HG03108 (cell line): ENCODE measurements around the gene PSMD4.
"Not testable (repeated sequence)": the region's sequence is repeated elsewhere in the genome, so short reads cannot be mapped to it uniquely, and the experiment has no call there.

Experiments used
- ATAC-seq: cut with Tn5 transposase; IDR thresholded peaks from one replicate; pipeline ENCODE4 v1.9.1; 2021; ENCODE audit warnings: moderate library complexity; ENCODE audit not compliant: unreplicated experiment

PSMD4 gene

DNA sequence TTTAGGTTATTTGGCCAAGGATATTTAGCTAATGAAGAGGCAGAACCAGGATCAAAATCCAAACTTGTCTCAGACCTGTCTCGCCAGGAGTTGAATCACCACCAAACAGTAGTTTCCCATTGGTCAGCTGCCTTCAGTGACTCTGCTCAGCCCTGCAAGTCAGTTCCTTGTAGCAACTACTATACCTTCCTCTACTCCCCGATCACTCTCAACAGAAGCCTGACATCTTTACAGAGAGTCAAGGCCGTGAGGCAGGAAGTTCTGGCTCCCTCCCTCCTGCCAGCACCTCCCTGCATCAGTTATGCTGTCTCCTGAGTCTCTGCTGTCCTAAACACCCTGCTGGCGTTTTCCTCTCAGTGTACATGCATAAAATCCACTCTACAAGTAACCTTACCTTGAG is 13.2 kb downstream of the PSMD4 start:
- ATAC-seq: no peak

DNA sequence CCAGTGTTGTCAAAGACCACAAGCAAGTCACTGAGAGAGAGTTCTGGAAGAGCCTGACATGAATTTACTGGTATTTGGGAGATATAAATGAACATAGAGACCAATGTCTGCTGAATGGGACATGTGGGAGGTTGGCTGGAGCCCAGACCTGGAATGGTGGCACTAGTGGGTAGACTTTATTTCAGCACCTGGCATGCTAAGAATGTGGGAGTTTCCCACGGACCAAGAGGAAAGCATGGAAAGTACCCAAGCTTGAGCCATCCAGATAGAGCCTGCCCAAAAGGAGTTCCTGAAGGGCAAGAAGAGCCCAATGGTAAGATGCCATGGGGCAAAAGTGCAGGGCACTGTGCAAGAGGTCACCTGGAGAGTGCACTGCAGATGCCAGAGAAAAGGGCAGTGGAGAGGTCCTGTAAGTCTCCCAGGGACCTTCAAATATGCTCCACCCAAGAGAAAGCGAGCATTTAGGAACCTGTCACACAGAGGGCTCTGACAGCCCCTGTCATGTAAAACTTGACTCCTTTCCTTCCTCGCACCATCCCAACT is 19.5 kb downstream of the PSMD4 start:
- no peak for ATAC-seq

GRCh38 chr1:151275341-151275740 is 20.8 kb downstream of the PSMD4 start:
- ATAC-seq: not testable (repeated sequence)

DNA sequence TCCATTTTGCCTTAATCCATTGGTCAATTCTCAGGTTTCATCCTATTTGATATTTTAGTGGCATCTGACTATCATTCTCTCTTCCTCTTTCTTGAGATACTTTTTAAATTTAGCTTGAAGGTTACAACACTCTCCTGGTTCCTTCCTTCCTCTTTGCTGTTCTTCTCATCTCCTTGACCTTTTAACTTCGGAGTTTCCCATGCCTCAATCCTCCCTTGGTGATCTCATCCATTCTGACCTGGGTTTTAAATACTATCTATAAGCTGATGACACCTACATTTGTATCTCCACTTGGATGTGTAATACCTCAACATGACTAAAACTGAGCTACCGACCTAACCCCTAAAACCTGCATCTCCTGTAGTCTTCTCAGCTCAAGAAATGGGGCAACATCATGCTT is 22.7 kb downstream of the PSMD4 start:
- no peak for ATAC-seq

DNA sequence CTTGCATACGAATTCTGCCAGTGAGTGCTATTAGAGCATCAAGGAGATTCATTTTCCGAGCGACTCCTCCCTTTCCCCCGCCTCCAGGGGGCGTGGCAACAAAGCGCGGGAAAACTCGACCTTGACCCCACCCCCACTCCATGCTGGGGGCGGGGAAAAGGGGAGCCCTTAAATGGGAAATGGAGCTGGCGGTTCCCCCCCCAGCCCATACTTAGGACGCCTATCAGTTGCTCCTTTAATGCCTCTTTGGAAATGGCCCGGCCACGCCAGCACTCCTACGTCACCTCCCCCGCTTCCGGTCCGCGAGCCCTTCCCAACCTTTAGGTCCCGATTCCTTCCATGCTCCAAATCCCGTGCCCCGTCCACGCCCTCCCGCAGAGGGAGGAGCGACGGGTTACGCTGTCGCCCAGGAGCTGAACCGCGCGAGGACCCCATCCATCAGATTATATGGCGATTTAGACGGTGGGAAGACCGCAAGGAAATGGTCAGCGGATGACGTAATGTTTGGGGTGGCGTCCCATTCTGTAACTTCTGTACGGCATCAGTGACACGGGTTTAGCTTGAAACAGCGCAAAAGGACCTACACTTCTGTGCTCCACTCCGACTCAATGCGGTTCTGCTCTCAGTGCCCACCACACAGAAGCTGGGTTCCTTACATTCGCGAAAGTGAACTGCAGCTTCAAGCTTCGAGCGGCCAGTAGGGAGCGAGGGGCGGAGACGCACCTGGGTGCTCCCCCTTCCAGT is 26.9 kb downstream of the PSMD4 start:
- peak; percentile 35 for ATAC-seq

- ATAC-seq: peak; percentile 89
These were observed 27.7 kb downstream of the PSMD4 start, which contains the start of gene ZNF687 for GRCh38 chr1:151281969-151282882. ZNF687 (plus strand) TSS chr1:151282299; CDS start chr1:151286292, 3,993 bp downstream.

DNA sequence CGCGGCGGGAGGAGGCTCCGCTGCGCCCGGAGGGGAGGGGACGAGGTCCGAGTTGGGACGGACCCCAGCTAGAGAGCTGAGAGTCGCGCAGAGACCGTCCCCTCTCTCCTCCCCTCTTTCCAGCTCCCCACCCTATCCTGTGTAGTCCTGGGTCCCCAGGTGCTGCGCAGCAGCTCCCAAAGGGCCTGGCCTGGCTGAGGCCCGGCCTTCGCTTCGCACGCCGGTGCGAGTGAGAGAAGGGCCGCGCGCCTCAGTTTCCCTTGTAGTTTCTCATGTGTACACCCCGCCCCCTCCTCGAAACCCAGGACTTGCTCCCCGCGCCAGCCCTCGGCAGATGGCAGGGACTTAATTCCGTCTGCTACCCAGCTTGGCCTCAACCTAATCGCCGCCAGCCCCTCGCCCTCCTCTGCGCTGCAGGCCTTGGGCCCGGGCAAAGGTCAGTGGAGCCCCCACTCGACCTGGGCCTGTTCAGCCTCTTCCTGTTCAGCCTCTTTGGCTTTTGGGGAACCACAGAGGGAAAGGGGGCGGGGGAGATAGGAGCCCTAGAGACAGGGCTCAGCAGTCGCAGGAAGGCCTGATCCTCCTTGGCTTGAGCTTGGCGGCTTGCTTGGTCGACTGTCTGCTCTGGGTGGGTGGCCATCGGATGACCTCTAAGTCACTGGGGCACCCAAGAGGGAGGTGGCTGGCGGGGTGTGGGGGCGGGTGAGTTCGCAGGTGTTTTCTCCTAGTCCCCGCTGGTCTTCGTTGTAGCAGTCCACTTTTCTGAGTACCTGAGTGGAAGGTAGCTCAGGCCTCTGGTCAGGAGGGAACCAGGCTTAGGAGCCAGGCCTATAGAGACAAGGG is 28.6 kb downstream of the PSMD4 start:
- no peak for ATAC-seq

DNA sequence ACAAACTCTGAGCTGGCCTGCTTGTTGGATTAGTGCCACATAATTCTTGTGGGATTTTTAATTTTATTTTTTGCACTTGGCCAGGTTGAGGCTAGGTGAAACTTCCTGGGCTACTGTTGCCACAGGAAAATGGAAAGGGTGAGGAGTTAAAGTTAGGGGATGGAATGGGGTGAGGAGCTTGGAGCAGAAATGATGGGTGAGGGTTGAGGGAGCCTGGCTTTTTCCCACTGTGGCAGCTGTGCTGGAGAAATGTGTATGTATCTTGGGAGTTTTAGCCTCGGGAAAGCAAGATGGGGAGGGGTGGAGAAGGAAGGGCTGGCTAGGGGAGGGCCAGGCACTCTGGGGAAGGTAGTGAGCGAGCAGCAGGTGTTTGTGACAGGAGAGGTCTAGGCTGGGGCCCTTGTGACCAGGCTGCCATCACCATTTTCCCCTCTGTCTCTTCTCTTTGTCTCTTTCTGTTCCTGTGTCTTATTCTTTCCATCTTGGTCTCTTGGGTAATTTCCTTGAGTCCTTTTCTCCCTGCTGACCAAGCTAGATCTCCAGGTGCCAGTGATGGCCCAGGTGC is 29.6 kb downstream of the PSMD4 start:
- ATAC-seq: no peak

GRCh38 chr1:151286619-151287340 is 32.2 kb downstream of the PSMD4 start:
- no peak for ATAC-seq

- ATAC-seq: no peak
These were observed 32.8 kb downstream of the PSMD4 start for GRCh38 chr1:151287341-151287699.

GRCh38 chr1:151287767-151288500 is 33.4 kb downstream of the PSMD4 start:
- no peak for ATAC-seq

DNA sequence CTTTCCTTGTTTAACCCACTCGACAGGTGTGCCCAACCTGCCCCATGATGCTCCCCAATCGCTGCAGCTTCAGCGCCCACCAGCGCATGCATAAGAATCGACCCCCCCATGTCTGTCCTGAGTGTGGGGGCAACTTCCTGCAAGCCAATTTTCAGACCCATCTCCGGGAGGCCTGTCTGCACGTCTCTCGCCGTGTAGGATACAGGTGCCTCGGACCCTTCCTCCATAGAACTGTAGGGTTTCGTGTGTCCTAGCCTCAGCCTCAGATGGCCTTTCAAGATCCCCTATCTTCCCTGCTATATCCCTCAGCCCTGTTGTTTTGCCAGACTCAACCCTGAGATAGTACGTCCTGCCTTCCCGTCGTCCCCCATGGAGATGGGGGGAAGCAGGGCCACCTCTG is 34.0 kb downstream of the PSMD4 start:
- no peak for ATAC-seq

GRCh38 chr1:151289080-151289935 is 34.8 kb downstream of the PSMD4 start:
- ATAC-seq: no peak

GRCh38 chr1:151289991-151290708 is 35.6 kb downstream of the PSMD4 start:
- no peak for ATAC-seq

DNA sequence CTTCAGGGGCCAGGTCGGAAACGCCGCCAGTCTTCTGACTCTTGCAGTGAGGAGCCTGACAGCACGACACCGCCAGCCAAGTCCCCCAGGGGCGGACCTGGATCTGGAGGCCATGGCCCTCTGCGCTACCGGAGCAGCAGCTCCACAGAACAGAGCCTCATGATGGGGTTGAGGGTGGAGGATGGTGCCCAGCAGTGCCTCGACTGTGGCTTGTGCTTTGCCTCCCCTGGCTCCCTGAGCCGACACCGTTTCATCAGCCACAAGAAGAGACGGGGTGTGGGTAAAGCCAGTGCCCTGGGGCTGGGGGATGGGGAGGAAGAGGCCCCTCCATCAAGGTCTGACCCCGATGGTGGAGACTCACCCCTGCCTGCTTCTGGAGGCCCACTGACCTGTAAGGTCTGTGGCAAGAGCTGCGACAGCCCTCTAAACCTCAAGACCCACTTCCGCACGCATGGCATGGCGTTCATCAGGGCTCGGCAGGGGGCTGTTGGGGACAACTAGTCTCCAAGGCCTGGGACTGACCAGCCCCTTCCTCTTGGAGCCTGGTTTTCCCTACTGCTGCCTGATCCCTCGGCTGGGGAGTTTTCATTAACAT is 36.3 kb downstream of the PSMD4 start:
- ATAC-seq: no peak

- ATAC-seq: no peak
These were observed 37.9 kb downstream of the PSMD4 start for GRCh38 chr1:151292207-151293030.
